CD4-positive, alpha-beta T cell treated with Interleukin-6 at 100 ng/mL for 8 hours (primary cell): Measurements from ENCODE around the gene PDLIM5.
"Not testable (repeated sequence)": the region's sequence is repeated elsewhere in the genome, so short reads cannot be mapped to it uniquely, and the experiment has no call there.

Experiments
- DNase-seq: peaks from one replicate; pipeline ENCODE4 v3.0.0-alpha.2; 2020; ENCODE audit warnings: mixed read lengths, low spot score

The PDLIM5 gene, protein sequence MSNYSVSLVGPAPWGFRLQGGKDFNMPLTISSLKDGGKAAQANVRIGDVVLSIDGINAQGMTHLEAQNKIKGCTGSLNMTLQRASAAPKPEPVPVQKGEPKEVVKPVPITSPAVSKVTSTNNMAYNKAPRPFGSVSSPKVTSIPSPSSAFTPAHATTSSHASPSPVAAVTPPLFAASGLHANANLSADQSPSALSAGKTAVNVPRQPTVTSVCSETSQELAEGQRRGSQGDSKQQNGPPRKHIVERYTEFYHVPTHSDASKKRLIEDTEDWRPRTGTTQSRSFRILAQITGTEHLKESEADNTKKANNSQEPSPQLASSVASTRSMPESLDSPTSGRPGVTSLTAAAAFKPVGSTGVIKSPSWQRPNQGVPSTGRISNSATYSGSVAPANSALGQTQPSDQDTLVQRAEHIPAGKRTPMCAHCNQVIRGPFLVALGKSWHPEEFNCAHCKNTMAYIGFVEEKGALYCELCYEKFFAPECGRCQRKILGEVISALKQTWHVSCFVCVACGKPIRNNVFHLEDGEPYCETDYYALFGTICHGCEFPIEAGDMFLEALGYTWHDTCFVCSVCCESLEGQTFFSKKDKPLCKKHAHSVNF

DNA sequence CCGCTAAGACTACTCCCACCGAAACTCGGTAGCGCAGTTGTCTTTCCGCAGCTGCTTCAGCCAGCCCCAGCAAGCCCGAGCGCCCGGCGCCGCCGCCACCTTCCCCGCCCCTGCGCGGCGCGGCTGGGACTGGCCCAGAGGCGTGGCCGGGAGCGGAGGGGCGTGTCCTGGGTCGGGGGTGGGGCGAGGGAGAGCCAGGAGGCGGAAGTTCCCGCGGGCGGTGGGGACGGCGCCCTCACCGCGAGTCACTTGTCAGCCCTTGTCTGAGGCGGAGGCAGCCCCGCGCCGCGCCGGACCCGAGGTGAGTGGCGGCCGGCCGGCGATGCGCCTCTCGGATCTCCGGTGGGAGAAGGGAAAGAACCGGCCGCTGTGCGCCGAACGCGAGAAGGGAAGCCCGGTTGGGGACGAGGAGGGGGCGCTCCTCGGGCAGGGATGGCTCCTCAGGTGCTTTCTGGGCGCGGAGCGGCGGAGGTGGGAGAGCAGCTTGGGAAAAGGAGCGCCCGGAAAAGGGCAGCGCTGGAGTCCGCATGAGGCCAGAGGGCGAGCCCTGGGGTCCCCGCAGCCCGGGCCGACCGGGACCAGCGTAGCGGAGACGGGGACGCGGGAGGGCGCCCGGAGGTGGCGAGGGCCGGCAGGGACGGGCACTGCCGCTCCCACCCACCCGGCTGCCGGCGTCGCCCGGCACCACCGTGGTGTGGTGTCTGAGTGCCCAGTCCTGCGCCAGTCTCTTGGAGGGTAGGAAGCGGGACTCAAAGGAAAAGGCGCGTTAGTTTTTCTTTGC, at the start of gene PDLIM5:
Gene PDLIM5 (plus strand): TSS at position 248 of the 781 bp plus-strand sequence. CDS start 3,347 bp downstream, outside the sequence.
- peak; percentile 90 for DNase-seq

DNA sequence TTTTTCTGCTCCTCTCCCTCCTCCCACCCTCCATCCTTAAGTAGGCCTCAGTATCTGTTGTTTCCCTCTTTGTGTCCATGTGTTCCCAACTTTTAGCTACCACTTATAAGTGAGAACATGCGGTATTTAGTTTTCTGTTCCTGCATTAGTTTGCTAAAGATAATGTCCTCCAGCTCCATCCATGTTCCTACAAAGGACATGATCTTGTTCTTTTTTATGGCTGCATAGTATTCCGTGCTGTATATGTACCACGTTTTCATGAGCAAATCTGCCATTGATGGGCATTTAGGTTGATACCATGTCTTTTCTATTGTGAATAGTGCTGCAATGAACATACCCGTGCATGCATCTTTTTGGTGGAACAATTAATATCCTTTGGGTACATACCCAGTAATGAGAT, 49.3 kb upstream of the PDLIM5 start:
- not testable (repeated sequence) for DNase-seq

DNA sequence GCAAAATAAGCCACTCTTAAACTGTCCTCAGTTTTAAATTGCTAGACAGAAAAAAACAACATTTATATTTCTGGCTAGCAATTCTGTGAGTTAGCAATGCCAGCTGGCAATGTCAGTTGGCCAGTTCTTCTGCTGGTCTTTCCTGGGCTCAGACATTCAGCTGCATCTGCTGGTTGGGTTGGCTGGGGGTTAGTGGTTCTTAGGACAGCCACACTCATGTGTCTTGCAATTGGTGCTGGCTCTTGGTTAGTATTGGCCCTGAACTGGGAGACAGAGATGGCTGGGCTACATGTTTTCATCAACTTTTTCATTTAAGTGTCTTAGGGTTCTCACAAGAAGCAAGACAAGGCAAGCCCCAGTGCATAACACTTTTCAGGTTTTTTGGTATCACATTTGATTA, 48.0 kb upstream of the PDLIM5 start:
- no peak for DNase-seq

DNA sequence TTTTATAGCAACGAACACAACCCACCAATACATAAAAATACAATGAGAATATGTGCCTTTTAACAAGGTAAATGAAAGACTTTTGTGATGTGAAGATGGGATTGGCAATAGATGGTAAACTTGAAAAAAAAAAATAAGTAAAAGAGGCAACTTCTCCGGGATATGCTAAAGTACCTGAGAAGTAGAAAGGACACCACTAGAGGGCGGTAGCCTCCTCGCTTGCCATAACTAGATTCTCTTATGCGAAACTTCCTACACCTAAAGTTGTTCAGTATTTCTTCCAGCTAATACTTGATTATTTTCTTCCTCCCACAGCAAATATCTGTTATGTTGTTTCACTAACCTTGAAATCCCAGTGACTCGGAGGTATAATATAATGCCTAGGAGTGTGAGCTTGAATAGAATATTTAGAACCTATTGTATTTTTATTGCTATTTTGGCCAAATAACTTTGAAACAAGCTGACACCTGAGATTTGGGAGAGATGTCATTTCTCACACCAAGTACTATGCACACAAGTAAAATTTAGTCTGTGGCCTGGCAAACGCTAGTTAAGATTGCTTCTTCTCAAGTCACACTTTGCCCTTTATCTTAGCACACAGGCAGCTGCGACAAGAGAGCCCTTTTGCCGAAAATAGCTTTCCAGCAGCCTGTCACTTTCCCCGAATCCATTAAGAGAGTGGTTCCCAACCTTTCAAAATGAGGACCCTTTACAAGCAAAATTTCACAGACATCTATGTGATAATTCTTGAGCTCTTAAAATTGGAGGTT, 44.9 kb upstream of the PDLIM5 start:
- DNase-seq, result peak; percentile 62

DNA sequence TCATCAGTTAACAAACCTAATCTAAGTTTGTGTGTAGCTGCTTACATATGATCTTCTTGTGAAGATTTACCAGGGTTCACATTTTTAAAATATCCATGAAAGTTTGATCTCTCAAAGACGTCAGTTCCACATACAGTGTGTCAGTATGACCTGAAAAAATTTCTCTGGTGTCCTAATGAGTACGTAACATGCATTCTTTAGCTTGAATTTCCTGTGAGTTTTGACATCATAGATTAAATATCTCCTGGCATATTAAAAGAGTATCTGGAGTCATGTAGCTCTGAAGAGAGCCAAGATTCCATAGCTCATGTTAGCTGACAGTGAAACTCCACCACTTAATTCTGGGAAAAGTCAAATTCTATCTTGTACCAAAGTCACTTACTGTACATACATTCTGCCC, 43.9 kb upstream of the PDLIM5 start:
- DNase-seq, result no peak

DNA sequence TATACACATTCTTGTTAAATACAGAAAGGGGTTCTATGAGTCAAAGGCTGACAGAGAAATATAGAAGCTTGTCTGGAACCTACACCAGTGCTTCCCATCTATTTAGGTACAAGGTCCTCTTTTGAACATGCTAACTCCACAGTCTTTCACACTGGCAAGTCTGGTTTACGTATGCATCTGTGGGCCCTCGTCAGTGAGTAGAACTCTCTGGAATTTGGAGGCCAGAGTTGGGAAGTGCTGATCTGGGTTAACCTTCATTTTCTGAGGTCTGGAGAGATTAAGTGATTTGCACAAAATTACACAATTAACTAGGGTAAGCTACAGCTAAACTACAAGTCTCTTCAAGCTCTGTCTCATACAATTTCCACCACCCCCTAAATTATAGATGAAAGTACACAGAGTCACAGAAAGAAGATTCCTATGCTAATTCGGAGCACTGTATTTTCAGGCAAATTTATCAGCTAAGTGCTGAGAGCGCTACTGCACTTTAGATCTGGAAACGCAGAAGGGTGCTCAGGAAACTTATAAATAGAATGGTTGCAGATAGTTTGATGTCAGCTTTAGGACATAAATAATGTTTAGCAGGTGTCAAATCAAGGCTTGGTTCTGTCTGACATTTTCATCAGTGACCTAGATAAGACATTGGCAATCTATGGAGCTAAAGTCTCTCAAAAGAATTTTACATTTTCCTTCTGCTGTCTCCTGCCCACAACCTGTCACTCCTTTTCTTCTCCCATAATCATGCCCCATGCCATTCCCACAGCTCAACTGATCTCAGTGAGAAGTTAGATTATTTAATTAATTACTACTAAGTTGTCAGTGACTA, 43.0 kb upstream of the PDLIM5 start:
- DNase-seq, result no peak

DNA sequence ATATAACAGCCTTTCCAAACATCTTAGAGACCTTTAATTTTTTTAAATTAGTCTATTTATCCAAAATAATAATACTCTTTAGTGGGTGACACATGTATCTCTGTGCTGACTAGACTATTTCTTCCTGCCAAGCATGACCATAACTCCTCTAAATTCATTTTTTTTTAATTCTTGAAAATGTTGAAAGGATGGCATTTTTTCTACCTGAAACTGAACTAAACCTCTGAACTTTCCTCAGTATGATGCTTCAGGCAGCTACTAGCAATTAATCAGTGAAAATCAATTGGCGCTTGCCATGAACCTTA, 42.4 kb upstream of the PDLIM5 start:
- no peak for DNase-seq

DNA sequence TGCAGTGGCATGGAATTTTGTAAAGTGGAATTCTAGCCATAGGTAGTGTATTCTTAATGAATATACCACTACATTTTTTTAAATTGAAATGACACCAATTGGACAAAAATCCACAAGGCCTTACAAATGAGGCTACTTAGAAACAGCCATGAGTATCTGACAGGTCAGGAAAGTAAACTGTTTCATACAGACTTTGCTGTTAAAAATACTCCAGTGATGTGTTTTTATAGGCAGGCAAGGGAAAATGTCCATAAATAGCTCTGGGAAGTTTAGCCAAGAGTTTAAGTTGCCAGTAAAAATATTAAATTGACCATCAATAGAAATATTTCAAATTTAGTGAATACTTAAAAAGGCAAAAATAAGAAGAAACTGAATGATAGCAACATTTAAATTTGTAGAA, 41.8 kb upstream of the PDLIM5 start:
- DNase-seq, result no peak

DNA sequence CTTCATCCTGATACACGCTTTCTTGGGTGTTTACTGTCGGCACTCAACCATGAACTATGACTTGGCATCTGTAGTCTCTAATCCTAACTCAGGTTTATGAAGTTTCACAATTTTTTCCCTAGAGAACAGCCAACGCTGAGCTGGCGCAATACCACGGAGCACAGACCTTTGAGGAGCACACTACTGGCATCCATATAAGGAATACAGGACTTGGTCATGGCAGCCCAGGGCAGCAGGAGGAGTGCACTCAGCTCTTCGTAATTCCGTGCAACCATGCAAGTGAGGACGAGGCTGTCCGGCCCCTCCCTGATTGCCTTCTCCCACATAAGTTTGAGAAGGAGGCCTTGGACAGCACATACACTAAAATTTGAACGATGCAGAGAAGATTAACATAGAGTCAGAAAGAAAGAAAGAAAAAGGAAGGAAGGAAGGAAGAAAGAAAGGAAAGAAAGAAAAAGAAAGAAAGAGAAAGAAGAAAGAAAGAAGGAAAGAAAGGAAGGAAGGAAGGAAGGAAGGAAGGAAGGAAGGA, 41.0 kb upstream of the PDLIM5 start:
- no peak for DNase-seq

DNA sequence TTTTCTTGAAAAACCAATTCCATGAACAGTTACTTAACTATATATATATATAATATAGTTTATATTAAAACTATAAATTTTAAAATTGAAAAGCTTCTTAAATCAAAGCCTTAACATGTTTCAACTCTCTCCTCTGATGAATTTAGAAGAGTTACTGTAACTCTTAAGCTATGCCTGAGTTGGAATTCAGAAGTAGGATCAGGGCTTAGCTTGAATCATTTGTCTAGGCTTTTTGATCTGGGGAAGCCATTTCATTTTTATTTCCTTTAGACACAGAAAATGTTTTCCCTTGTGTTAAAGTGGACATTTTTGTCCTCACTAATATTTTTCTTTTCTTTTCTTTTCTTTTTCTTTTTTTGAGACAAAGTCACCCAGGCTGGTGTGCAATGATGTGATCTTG, 40.4 kb upstream of the PDLIM5 start:
- DNase-seq, result no peak

DNA sequence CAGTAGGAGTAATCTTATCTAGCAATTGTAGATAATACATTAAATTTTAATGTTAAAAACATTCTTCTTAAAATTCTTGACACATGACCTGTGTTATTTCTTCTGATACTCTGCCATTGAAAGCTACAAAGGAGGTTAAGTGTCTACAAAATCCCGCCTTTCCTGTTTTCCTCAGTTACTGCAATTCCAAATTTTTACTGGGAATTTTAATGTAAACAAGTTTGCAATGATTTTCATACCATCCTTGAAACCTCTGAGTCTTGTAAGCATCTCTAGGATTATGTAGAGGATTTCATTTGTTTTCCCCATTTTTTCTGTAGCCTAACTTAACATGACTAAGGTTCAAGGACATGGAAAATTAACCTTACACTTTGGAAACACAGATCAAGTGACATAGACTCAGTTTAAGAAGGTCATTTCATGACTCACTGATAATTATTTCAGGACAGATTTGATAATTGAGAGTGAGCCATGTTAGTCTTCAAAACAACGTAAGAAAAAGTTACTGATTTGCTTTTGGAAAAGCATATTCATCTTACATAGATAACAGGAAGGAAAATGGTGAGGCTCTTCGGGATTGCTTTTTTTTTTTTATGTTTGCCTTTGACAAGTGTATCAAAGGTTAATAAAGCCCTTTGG, 39.6 kb upstream of the PDLIM5 start:
- DNase-seq, result no peak

DNA sequence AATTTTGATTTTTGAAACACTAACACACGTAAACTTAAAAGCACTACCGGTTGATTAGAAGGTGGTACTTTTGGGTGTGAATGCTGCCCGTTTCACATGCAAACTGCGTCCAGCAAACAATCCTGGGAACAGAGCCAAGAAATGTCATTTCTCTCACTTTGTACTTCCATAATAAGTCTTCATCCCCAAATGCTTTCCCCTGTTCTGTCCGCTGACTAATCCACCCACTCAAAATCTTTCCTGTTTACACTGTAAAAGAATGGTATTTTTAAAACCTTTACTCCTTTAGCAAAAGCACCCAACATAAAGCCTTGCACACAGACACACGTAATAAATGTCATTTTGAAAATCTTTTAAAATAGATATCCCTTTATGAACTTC, 39.1 kb upstream of the PDLIM5 start:
- no peak for DNase-seq

DNA sequence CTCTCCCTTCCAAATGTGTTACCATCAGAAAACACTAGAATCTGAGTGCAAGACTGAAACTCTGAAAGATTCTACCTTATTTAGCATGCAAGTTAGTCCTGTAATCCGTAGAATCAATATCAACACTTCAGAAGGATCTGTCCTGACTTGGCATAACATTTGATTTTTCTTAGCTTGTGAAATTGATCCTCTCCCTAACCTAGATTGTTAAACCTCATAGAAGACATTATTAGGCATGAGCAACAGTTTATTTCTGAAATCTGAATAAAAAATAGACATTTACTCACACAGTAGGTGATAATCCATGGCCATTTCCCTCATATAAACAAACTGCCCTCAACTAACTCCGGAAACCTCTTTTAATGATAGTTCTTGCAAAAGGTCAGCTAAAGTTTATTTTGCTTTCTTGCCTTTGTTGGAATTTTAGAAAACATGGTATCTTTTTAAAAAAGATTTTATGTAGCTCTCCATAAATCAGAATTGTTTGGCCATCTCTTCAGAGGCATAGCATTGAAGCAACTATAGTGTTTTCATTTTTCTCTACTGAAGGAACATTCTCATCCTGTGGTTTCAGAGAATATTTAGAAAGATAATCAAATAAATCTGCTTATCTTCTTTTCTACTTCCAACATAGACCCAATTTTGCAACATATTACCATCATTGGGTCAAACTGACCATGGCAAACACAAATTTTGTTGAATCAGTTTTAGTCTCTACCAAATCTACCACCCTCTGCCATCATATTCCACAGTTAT, 38.5 kb upstream of the PDLIM5 start:
- no peak for DNase-seq

DNA sequence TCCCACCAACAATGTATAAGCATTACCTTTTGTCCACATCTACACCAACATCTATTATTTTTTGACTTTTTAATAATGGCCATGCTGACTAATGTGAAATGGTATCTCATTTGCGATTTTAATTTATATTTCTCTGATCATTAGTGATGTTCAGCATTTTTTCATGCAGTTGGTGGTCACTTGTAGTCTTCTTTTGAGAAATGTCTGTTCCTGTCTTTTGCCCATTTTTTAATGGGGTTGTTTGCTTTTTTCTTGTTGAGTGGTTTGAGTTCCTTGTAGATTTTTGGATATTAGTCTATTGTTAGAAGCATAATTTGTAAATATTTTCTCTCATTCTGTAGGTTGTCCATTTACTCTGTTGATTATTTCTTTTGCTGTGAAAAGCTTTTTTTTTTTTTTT, 36.8 kb upstream of the PDLIM5 start:
- no peak for DNase-seq

DNA sequence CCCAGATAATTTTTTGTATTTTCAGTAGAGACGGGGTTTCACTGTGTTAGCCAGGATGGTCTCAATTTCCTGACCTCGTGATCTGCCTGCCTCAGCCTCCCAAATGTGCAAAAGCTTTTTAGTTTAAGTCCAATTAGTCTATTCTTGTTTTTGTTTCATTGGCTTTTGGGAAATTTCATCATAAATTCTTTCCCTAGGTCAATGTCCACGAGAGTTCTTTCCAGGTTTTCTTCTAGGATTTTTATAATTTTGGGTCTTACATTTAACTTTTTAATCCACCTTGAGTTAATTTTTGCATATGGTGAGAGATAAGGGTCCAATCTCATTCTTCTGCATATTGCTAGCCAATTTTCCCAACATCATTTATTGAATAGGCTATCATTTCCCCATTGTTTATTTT, 36.3 kb upstream of the PDLIM5 start:
- no peak for DNase-seq

DNA sequence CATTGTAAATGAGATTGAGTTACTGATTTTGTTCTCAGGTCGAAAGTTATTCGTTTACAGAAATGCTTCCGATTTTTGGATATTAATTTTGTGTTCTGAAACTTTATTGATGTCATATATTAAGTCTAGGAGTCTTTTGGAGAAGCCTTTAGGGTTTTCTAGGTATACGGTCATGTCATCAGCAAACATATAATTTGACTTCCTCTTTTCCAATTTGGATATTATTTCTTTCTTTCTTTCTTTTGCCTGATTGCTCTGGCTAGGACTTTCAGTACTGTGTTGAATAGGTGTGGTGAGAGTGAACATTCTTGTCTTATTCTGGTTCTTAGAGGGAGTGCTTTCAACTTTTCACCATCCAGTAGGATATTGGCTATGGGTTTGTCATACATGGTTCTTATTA, 35.4 kb upstream of the PDLIM5 start:
- no peak for DNase-seq

DNA sequence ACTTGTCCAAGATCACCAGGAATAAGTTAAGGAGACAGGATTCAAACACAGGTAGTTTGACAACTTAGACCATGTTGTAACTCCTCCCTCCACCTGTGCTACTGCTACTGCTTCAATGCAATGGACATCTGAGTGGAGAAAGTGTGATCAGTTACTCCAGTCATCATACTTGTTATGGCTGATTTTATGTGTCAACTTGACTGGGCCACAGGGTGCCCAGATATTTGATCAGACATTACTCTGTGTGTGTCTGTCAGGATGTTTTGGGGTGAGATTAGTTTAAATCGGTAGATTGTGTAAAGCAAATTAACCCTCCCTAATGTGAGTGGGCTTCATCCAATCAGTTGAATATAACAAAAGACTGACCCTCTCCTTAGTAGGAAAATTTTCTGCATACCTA, 34.8 kb upstream of the PDLIM5 start:
- DNase-seq, result no peak

DNA sequence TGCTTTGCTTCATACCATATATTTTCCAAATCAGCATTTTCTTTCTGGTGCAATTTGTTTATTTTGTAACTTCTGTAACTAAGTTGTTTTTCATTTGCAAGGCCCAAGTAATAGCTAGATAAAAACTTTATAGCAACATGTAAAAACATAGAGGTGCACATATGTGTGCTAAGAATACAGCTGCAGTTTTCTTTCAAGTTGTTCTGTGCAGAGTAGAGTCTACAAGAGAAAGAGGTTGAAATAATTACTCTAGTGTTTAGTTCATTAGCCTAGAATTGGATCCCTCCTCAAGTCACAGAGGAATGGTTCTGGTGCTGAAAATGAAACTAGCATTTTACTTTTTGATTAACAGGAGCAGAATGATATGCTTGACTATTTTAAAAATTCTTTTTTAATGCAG, 32.2 kb upstream of the PDLIM5 start:
- no peak for DNase-seq

DNA sequence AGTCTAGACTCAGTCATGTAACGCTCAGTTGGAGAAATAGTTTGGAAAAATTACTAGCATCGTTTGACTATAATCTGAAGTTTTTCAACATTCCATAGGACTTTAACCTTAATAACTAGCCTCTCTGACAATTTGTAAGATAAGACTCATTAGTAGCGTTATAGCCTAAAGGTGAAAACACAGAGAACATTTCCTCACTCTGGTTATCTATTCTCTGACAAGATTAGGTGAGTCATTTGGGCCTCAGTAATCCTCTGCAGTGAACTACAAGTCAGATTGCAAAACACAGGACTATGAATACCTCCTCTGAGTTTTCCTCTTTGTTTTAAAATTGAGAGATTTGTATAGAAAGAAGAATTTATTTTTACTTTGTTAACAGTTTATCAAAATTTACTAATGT, 31.8 kb upstream of the PDLIM5 start:
- DNase-seq, result no peak

DNA sequence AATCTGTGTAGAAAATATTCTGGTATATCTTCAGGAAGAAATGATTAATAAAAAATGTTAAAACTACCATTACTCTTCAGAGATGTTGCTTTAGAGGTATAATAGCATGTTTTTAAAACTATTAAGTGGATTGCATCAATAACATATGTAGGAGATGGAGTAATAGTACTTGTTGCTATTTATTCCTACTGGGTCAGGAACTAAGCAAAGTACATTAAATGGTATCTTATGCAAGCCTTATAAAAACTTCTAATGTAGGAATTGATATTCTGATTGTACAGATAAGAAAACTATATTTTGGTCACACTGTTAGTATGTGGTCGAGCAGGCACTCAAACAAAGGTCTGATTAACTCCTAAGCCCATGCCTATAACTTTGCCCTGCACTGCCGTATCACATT, 31.4 kb upstream of the PDLIM5 start:
- no peak for DNase-seq
